HCT116 (cell line): Measurements from ENCODE around the gene PLPP7. TPM values are rescaled to one million over a fixed set of nuclear protein-coding genes. Genes with fewer than 3 reads are reported as not detected.

Source experiments
- ATAC-seq: fragments of 200-7000 bp; cut with Tn5 transposase; 2 replicates; pipeline ENCODE4 v1.9.1; 2020; ENCODE audit warnings: mild to moderate bottlenecking, moderate library complexity
- BruUV-seq: library from RNA; stranded (reverse); fragments of 400-500 nt; replicated peaks from 2 replicates; lab custom pipeline; 2021; lab: Mats Ljungman, UMichigan
- CTCF ChIA-PET: fragments of 300-600 bp; sonication (Branson Sonifier 250); formaldehyde crosslinking; loops from one replicate; lab custom pipeline; 2021; ENCODE audit warnings: antibody characterized with exemption; lab: Charles Lee
- POLR2A ChIA-PET: fragments of 300-600, 350-600 bp; sonication (Branson Sonifier 250); formaldehyde crosslinking; loops from one replicate; lab custom pipeline; 2021; ENCODE audit warnings: antibody characterized with exemption; lab: Charles Lee
- RAD21 ChIA-PET, 2 experiments: fragments of 300-600 bp; sonication (Branson Sonifier 250); formaldehyde crosslinking; loops; one replicate each; lab custom pipeline; 2023; ENCODE audit warnings: low total read pairs in 2 of 2; ENCODE audit not compliant: uncharacterized antibody in 2 of 2, unreplicated experiment in 2 of 2, low non-redundant PET in 1 of 2; lab: Charles Lee
- DNase-seq: peaks from one replicate; pipeline ENCODE4 v3.0.0-alpha.2; 2010; ENCODE audit warnings: low read depth, low spot score
- H2AFZ ChIP-seq: fragments of 200-600 bp; shearing (Covaris generic), sonication (generic); 2 replicates; pipeline ENCODE4 v1.6.1; 2017; ENCODE audit warnings: low read depth, mixed run types, mixed read lengths, antibody characterized with exemption, low read length; ENCODE audit not compliant: poor library complexity, severe bottlenecking
- H3K27ac ChIP-seq: 2 replicates; pipeline ENCODE4 v1.5.1; 2012; ENCODE audit warnings: low read depth, low read length
- H3K27me3 ChIP-seq: fragments of 200-600 bp; sonication (generic); 2 replicates; pipeline ENCODE4 v1.6.1; 2016; ENCODE audit warnings: mixed run types, low read length, mixed read lengths; ENCODE audit not compliant: insufficient read depth
- H3K36me3 ChIP-seq, 2 experiments: fragments of 200-500 bp in 1 of 2; fragments of 200-600 bp in 1 of 2; sonication (Bioruptor generic) in 1 of 2; sonication (generic) in 1 of 2; 2 replicates each; pipeline versions ENCODE4 v1.5.1 to v1.6.1; 2014 to 2016; ENCODE audit warnings: low read length in 2 of 2, inconsistent platforms in 1 of 2, mixed read lengths in 1 of 2, mixed run types in 1 of 2; ENCODE audit not compliant: insufficient read depth in 2 of 2, control insufficient read depth in 1 of 2
- H3K4me1 ChIP-seq, 2 experiments: fragments of 200-600 bp in 1 of 2; sonication (generic) in 1 of 2; 2 replicates each; pipeline versions ENCODE4 v1.5.1 to v1.6.1; 2012 to 2017; ENCODE audit warnings: low read length in 2 of 2, inconsistent platforms in 1 of 2, mild to moderate bottlenecking in 1 of 2, mixed read lengths in 1 of 2, mixed run types in 1 of 2, moderate library complexity in 1 of 2; ENCODE audit not compliant: insufficient read depth in 2 of 2, control insufficient read depth in 1 of 2
- H3K4me2 ChIP-seq: fragments of 200-600 bp; sonication (generic); 2 replicates; pipeline ENCODE4 v1.6.1; 2017; ENCODE audit warnings: mixed run types, low read length, mixed read lengths
- H3K4me3 ChIP-seq, 2 experiments: fragments of 200-600 bp in 1 of 2; sonication (generic) in 1 of 2; replicated peaks in 1 of 2; 2 replicates each; pipeline ENCODE4 v1.5.1; 2011 to 2016; ENCODE audit warnings: low read length in 2 of 2, control low read depth in 1 of 2, low read depth in 1 of 2, mild to moderate bottlenecking in 1 of 2, mixed read lengths in 1 of 2, mixed run types in 1 of 2
- H3K79me2 ChIP-seq: fragments of 200-600 bp; sonication (generic); 2 replicates; pipeline ENCODE4 v1.6.1; 2017; ENCODE audit warnings: mild to moderate bottlenecking, mixed run types, low read length, moderate library complexity, mixed read lengths; ENCODE audit not compliant: insufficient read depth
- H3K9ac ChIP-seq: fragments of 200-600 bp; sonication (generic); 2 replicates; pipeline ENCODE4 v1.6.1; 2016; ENCODE audit warnings: low read length, mixed read lengths
- H3K9me2 ChIP-seq: fragments of 200-600 bp; sonication (generic), shearing (Covaris generic); 2 replicates; pipeline ENCODE4 v1.6.1; 2017; ENCODE audit warnings: mixed run types, mild to moderate bottlenecking, moderate library complexity; ENCODE audit not compliant: insufficient read depth
- H3K9me3 ChIP-seq, 2 experiments: fragments of 200-500 bp in 1 of 2; fragments of 200-600 bp in 1 of 2; sonication (Bioruptor generic) in 1 of 2; sonication (generic) in 1 of 2; 2 replicates each; pipeline ENCODE4 v1.6.1; 2014 to 2017; ENCODE audit warnings: low read length in 2 of 2, mixed read lengths in 2 of 2, inconsistent platforms in 1 of 2, low read depth in 1 of 2, mild to moderate bottlenecking in 1 of 2, mixed run types in 1 of 2, moderate library complexity in 1 of 2; ENCODE audit not compliant: control insufficient read depth in 1 of 2, insufficient read depth in 1 of 2
- H4K20me1 ChIP-seq: fragments of 200-600 bp; sonication (generic), shearing (Covaris generic); 2 replicates; pipeline ENCODE4 v1.6.1; 2017; ENCODE audit warnings: mixed run types, mild to moderate bottlenecking, moderate library complexity; ENCODE audit not compliant: insufficient read depth
- CBX3 ChIP-seq: IDR thresholded peaks from 2 replicates; pipeline ENCODE4 v1.6.1; 2012; ENCODE audit warnings: low read depth
- EGR1 ChIP-seq: IDR thresholded peaks from 2 replicates; pipeline ENCODE4 v1.6.1; 2012; ENCODE audit warnings: low read depth
- EZH2 ChIP-seq: fragments of 200-600 bp; sonication (generic); IDR thresholded peaks from 2 replicates; pipeline ENCODE4 v1.6.1; 2017; ENCODE audit warnings: antibody characterized with exemption, mixed run types
- FOSL1 ChIP-seq: IDR thresholded peaks from 2 replicates; pipeline ENCODE4 v1.6.1; 2012; ENCODE audit warnings: low read depth
- POLR2A ChIP-seq: IDR thresholded peaks from 2 replicates; pipeline ENCODE4 v1.7.0; 2011; ENCODE audit warnings: borderline replicate concordance; ENCODE audit not compliant: insufficient read depth, insufficient read length; ENCODE audit errors: extremely low read depth
- POLR2AphosphoS5 ChIP-seq: IDR thresholded peaks from 2 replicates; pipeline ENCODE4 v1.6.1; 2011; ENCODE audit warnings: mild to moderate bottlenecking, low read depth, low read length, moderate library complexity
- SIN3A ChIP-seq: IDR thresholded peaks from 2 replicates; pipeline ENCODE4 v1.6.1; 2012; ENCODE audit warnings: low read depth
- SP1 ChIP-seq: IDR thresholded peaks from 2 replicates; pipeline ENCODE4 v1.6.1; 2012; ENCODE audit warnings: low read depth
- TCF7L2 ChIP-seq: IDR thresholded peaks from 2 replicates; pipeline ENCODE4 v1.7.0; 2011; ENCODE audit warnings: borderline replicate concordance, inconsistent platforms; ENCODE audit not compliant: insufficient read depth, insufficient read length; ENCODE audit errors: extremely low read depth
- YY1 ChIP-seq: IDR thresholded peaks from 2 replicates; pipeline ENCODE4 v1.6.1; 2011; ENCODE audit warnings: low read length, low read depth, moderate library complexity, mild to moderate bottlenecking; ENCODE audit not compliant: insufficient replicate concordance; ENCODE audit errors: extremely low read depth
- ZNF274 ChIP-seq: fragments of 200-500 bp; sonication (Bioruptor generic); IDR thresholded peaks from 2 replicates; pipeline ENCODE4 v1.6.1; 2014; ENCODE audit warnings: mild to moderate bottlenecking, low read depth, low read length, inconsistent platforms
- intact Hi-C: fragments of 100-400 bp; cut with micrococcal nuclease; formaldehyde crosslinking; loops from 2 replicates; pipeline ENCODE4 v1.10.0; 2022
- total RNA-seq: library from RNA; stranded (reverse); gene quantifications from one replicate; pipeline ENCODE4 v1.2.1, GENCODE V29; 2021; ENCODE audit not compliant: unreplicated experiment
- TF ChIP-seq, protein P1 (sequence below): IDR thresholded peaks from 2 replicates; pipeline ENCODE4 v1.6.1; 2012

Gene PLPP7
- total RNA-seq, 1 experiment from 2014 or later = 0.37 TPM

DNA sequence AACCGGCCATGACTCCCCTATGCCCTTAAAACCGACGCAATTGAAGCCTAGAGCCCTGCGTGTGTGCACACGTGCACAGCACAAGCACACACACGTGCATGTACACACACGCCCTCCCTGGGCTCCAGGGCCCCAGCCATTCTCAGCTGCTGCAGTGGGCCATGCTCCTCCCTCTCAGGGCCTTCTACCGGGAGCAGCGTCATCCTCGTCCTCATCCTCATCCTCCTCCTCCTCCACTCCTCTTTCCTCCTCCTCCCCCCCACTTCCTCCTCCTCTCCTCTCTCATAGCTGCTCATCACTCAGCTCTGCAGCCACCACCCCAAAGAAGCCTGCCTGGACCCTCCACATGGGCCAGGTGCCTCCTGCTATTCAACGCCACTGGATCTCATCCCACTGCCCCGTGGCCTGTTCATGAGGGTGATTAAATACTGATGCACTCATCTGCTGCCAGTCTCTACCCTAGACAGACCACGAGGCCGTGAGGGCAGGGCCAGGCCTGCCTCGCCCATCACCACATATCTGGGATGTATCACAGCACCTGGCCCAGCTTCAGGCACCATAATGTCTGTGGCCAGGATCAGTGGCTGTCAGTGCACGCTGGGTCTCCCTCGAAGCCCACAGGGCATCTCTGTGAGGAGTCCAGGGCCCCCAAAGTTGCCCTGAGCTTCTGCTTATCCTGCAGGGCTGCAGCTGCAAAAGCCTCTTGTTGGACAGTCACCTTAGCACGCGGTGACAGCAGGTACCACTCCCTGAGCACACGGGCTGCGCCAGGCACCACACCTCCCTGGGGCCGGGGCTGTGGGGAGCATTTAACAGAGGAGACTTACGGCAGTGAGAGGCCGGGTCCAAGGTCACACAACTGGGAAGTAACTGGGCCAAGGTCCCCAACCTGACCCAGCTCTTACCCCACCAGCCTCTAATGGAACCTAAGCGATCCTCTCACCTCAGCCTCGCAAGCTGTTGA, 23.0 kb upstream of the PLPP7 start:
- ATAC-seq = no peak
- POLR2A ChIA-PET = no interaction called here

More for the DNA sequence above, 23.0 kb upstream of the PLPP7 start:
- DNase-seq = no peak
- H3K27me3 ChIP-seq = no peaks in the 10 kb centered on the region
- no peaks in the 10 kb centered on the region for H4K20me1 ChIP-seq
- no peak overlapping the region for H3K4me3 ChIP-seq
- no peaks in the 10 kb centered on the region for H3K36me3 ChIP-seq
- no peak overlapping the region for H3K9ac ChIP-seq
- H3K9me3 ChIP-seq = no peaks in the 10 kb centered on the region
- H3K27ac ChIP-seq = no peak overlapping the region
- intact Hi-C loops = no loop called here
- H3K79me2 ChIP-seq = no peaks in the 10 kb centered on the region
- ChIA-PET CTCF (no interaction called here), RAD21 (no interaction called here)
- H2AFZ ChIP-seq = no peak overlapping the region
- no peaks in the 10 kb centered on the region for H3K4me1 ChIP-seq
- BruUV-seq = no TSS peak
- no peaks in the 10 kb centered on the region for H3K9me2 ChIP-seq
- TF ChIP-seq YY1 = no peak
- TF ChIP-seq FOSL1 = no peak
- TF ChIP-seq EZH2 = no peak
- no peak for TF ChIP-seq POLR2AphosphoS5
- TF ChIP-seq, protein P1, sequence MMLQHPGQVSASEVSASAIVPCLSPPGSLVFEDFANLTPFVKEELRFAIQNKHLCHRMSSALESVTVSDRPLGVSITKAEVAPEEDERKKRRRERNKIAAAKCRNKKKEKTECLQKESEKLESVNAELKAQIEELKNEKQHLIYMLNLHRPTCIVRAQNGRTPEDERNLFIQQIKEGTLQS = no peak
- no peak for TF ChIP-seq EGR1
- no peak for TF ChIP-seq POLR2A
- TF ChIP-seq TCF7L2 = no peak
- no peak for TF ChIP-seq CBX3
- TF ChIP-seq SIN3A = no peak
- TF ChIP-seq SP1 = no peak
- no peak for TF ChIP-seq ZNF274
- TF ChIP-seq, all 23 proteins: peak for 0
- H3K4me2 ChIP-seq = no peak overlapping the region
